ENCODE measurements around the gene ONECUT3.

GRCh38 chr19:1704339-1704738, 49.0 kb upstream of the ONECUT3 start:
- TF ChIP-seq CTCF (IDR thresholded peaks at IDR 0.05) (no peak), POLR2A (IDR thresholded peaks at IDR 0.05) (no peak)
